Muscle of leg (tissue), 11 donors: Measurements from ENCODE around the gene OTOG. TPM values are rescaled to one million over a fixed set of nuclear protein-coding genes. Genes with fewer than 3 reads are reported as not detected.

Source experiments
- DNase-seq: peaks from one replicate; pipeline ENCODE4 v3.0.0; 2013
- H3K27ac ChIP-seq: one replicate; pipeline ENCODE4 v1.5.1; 2013; ENCODE audit warnings: mild to moderate bottlenecking, low read length, control low read depth
- H3K27me3 ChIP-seq: one replicate; pipeline ENCODE4 v1.6.1; 2013; ENCODE audit warnings: low read length; ENCODE audit not compliant: control insufficient read depth, insufficient read depth
- H3K36me3 ChIP-seq: one replicate; pipeline ENCODE4 v1.6.1; 2013; ENCODE audit warnings: low read length; ENCODE audit not compliant: control insufficient read depth, insufficient read depth
- H3K4me1 ChIP-seq: one replicate; pipeline ENCODE4 v1.6.1; 2013; ENCODE audit warnings: low read length; ENCODE audit not compliant: control insufficient read depth, insufficient read depth
- H3K4me3 ChIP-seq: one replicate; pipeline ENCODE4 v1.5.1; 2013; ENCODE audit warnings: low read length, control low read depth
- H3K9me3 ChIP-seq: replicated peaks from 2 replicates; pipeline ENCODE4 v1.6.1; 2013; ENCODE audit warnings: low read depth, low read length; ENCODE audit not compliant: control insufficient read depth
- WGBS: methylation state at CpG from one replicate; pipeline ENCODE4 v1.1.5; 2013; ENCODE audit warnings: missing lambda C conversion rate; ENCODE audit not compliant: insufficient coverage; 5-methylcytosine and 5-hydroxymethylcytosine counted together
- polyA plus RNA-seq, 8 donors: library from polyadenylated mRNA; unstranded; fragments of 120-200 nt; gene quantifications; one replicate each; pipeline versions ENCODE4 v1.2.1 to v1.2.3, GENCODE V29; 2013; ENCODE audit warnings: inconsistent platforms in 1 of 8, low replicate concordance in 1 of 8; ENCODE audit not compliant: insufficient read length in 8 of 8, insufficient read depth in 1 of 8
- total RNA-seq: library from RNA; stranded (reverse); fragments of 120-200 nt; gene quantifications from one replicate; pipeline ENCODE4 v1.2.4, GENCODE V29; 2013

Gene OTOG
- total and polyA plus RNA-seq, 9 donors: under 0.01 to 0.05 (median 0.04) TPM; not detected in 4

DNA sequence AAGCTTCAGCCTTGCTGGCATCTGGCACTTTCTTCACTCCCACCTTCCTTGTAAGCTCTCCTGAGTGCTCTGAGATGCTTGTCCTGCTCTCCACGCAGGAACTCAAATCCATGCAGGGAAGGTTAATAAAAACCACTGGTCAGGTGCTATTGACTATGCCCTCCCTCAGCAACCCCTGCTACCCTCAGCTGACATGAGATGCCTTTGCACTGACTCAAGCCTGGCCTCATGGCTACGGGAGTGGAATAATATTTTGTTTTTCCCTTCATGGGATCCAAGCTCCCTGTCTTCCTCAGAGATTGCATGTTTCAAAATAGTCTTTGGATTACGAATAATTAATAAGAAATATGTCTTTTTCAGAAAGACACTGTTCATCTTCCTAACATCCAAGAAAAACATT, 38.8 kb upstream of the OTOG start:
- H3K4me3 ChIP-seq: no peak overlapping the region
- peak; percentile 44 for DNase-seq

GRCh38 chr11:17508791-17509190, 38.3 kb upstream of the OTOG start:
- Histone ChIP-seq H3K4me1 (peaks cover 14% of the 10 kb centered on the region), H3K27ac (no peak overlapping the region), H3K4me3 (no peak overlapping the region), H3K36me3 (no peaks in the 10 kb centered on the region), H3K27me3 (peaks cover 2% of the 10 kb centered on the region), H3K9me3 (no peaks in the 10 kb centered on the region)
- no CpG with 5 or more reads among the region's 3 CpGs for WGBS
- DNase-seq: peak; percentile 25

More for the DNA sequence above, 38.8 kb upstream of the OTOG start:
- Histone ChIP-seq H3K27me3 (peaks cover 2% of the 10 kb centered on the region), H3K9me3 (no peaks in the 10 kb centered on the region), H3K27ac (no peak overlapping the region), H3K36me3 (no peaks in the 10 kb centered on the region), H3K4me1 (peaks cover 14% of the 10 kb centered on the region)
- 14% methylated on average over 1 of the region's 3 CpGs for WGBS

DNA sequence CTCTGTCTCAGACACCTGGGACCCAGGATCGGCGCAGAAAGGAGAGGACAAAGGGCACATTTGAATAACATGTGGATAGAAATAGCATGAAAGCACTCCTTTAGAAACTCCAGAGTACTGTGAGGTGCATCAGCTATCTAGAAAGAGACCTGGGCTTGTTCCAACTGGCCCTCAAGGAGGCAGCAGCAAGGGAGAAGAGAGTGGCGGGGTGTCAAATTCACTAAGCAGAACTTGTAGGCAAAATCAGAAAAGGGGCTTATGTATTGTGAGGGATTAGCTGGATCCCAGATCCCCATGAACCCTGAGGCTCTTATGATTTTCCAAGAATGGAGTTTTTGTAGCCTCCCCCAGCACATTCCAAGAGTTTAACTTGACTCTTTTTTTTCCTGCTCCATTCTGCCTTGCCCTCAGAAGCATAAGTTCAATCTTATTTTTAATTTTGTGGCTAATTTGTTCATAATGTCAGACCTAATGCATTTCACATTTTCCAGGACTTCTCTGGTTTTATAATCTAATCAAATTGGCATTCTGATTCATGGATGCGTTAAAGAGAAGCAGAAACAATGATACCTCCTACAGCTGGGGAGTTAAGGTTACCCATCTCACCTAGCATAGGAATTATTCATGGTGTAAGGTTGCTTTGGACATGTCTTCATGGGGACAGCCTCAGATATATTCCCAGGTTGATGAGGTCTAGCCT, 36.4 kb upstream of the OTOG start:
- Histone ChIP-seq H3K36me3 (no peaks in the 10 kb centered on the region), H3K27me3 (peaks cover under 1% of the 10 kb centered on the region), H3K4me1 (peaks cover 9% of the 10 kb centered on the region), H3K4me3 (no peak overlapping the region), H3K9me3 (no peaks in the 10 kb centered on the region), H3K27ac (no peak overlapping the region)
- 100% methylated on average over 1 of the region's 4 CpGs for WGBS
- no peak for DNase-seq

DNA sequence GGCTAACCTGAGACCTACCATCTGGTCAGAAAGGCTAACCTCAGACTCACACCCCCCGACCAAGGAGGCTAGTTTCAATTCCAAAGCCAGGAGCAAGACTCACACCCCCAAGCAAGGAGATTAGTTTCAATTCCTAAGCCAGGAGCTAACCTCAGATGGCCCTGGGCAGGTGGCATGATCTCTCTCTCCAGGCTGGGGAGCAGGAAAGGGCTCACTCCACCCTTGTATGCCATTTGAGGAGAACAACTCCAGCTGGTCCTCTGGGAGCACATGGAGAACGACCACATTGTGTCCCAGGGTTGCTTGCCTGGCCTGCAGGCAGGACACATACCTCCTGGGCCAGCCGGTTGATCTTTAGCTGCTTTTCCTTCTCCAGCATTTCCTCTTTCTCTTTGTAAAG, 35.5 kb upstream of the OTOG start:
- Histone ChIP-seq H3K36me3 (no peaks in the 10 kb centered on the region), H3K9me3 (no peaks in the 10 kb centered on the region), H3K27ac (no peak overlapping the region), H3K4me3 (no peak overlapping the region), H3K4me1 (peaks cover 9% of the 10 kb centered on the region), H3K27me3 (no peaks in the 10 kb centered on the region)
- 51% methylated on average over 3 of the region's 3 CpGs for whole genome bisulfite sequencing
- DNase-seq: no peak

DNA sequence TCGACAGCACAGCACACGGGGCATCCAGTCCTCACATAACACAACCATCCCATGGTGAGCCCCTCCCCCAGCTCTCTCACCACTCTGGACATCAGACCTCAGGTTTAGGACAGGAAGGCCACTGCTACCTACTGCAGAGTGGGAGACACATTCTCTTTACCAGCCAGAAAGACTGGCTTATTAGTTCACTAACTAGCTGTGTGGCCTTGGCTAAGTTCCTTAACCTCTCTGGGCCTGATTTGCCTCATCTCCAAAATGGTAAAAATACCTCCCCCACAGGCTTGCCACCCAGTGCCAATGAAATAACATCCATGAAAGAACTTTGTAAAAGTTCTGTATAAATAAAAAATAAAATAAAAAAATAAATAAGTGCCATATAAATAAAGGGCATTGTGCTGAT, 35.0 kb upstream of the OTOG start:
- no peak overlapping the region for H3K27ac ChIP-seq
- H3K9me3 ChIP-seq: no peaks in the 10 kb centered on the region
- no peak for DNase-seq
- 44% methylated on average over 2 of the region's 2 CpGs for WGBS
- no peaks in the 10 kb centered on the region for H3K36me3 ChIP-seq
- H3K4me3 ChIP-seq: no peak overlapping the region
- H3K27me3 ChIP-seq: peaks cover 4% of the 10 kb centered on the region
- peaks cover 9% of the 10 kb centered on the region for H3K4me1 ChIP-seq

GRCh38 chr11:17513853-17514252, 33.2 kb upstream of the OTOG start:
- DNase-seq: no peak
- peaks cover 4% of the 10 kb centered on the region for H3K4me1 ChIP-seq
- H3K4me3 ChIP-seq: no peak overlapping the region
- no peaks in the 10 kb centered on the region for H3K36me3 ChIP-seq
- peaks cover 7% of the 10 kb centered on the region for H3K27me3 ChIP-seq
- no peak overlapping the region for H3K27ac ChIP-seq
- no CpG with 5 or more reads among the region's 1 CpG for WGBS
- no peaks in the 10 kb centered on the region for H3K9me3 ChIP-seq

DNA sequence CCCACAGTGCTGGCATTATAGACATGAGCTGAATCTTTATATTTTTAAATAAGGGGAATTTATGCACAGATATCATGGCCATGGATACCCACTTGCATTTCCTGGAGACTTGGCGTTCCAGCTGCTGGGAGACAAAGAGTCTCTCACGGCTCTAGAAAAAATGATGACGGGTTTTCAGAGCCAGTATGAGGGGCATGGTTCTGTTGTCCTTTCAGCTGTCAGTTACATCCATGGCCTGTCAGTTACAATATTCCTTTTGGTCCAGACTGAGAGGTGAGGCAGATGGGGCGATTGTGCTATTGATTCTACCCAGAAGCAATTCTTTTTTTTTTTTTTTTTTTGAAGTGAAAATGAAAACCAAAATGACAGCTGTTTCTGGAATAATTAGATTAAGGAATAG, 32.6 kb upstream of the OTOG start:
- Histone ChIP-seq H3K4me1 (peaks cover 4% of the 10 kb centered on the region), H3K9me3 (no peaks in the 10 kb centered on the region), H3K27me3 (peaks cover 7% of the 10 kb centered on the region), H3K4me3 (no peak overlapping the region), H3K27ac (no peak overlapping the region), H3K36me3 (no peaks in the 10 kb centered on the region)
- DNase-seq: no peak
- WGBS: 60% methylated on average over 1 of the region's 4 CpGs

GRCh38 chr11:17515443-17516176, 31.4 kb upstream of the OTOG start:
- Histone ChIP-seq H3K4me1 (peaks cover 4% of the 10 kb centered on the region), H3K27ac (no peak overlapping the region), H3K4me3 (no peak overlapping the region), H3K27me3 (peaks cover 7% of the 10 kb centered on the region), H3K36me3 (no peaks in the 10 kb centered on the region), H3K9me3 (no peaks in the 10 kb centered on the region)
- DNase-seq: no peak
- WGBS: 47% methylated on average over 4 of the region's 5 CpGs

- Histone ChIP-seq H3K36me3 (no peaks in the 10 kb centered on the region), H3K27me3 (peaks cover 8% of the 10 kb centered on the region), H3K9me3 (no peaks in the 10 kb centered on the region), H3K4me1 (peaks cover 1% of the 10 kb centered on the region), H3K4me3 (no peak overlapping the region), H3K27ac (no peak overlapping the region)
- no peak for DNase-seq
- WGBS: 81% methylated on average over 5 of the region's 7 CpGs
Observed at GRCh38 chr11:17516551-17517150, 30.4 kb upstream of the OTOG start.

GRCh38 chr11:17517186-17517585, 29.9 kb upstream of the OTOG start:
- Histone ChIP-seq H3K4me3 (no peak overlapping the region), H3K36me3 (no peaks in the 10 kb centered on the region), H3K27ac (no peak overlapping the region), H3K27me3 (peaks cover 8% of the 10 kb centered on the region), H3K9me3 (no peaks in the 10 kb centered on the region), H3K4me1 (no peaks in the 10 kb centered on the region)
- WGBS: 79% methylated on average over 3 of the region's 10 CpGs
- DNase-seq: no peak
